ENCODE results near the gene SH3PXD2B.
"Not testable (repeated sequence)": the region's sequence is repeated elsewhere in the genome, so short reads cannot be mapped to it uniquely, and the experiment has no call there.

SH3PXD2B gene

GRCh38 chr5:172417983-172418630 is 36.2 kb downstream of the SH3PXD2B start:
- DNase-seq (ENCODE audit: low read depth): peak; percentile 100

GRCh38 chr5:172417130-172417841 is 37.0 kb downstream of the SH3PXD2B start:
- DNase-seq (ENCODE audit: low read depth): no peak

GRCh38 chr5:172415362-172416275 is 38.7 kb downstream of the SH3PXD2B start:
- no peak for DNase-seq (ENCODE audit: low read depth)

GRCh38 chr5:172414531-172415361 is 39.6 kb downstream of the SH3PXD2B start:
- DNase-seq (ENCODE audit: low read depth): peak; percentile 86

GRCh38 chr5:172413601-172414171 is 40.6 kb downstream of the SH3PXD2B start:
- no peak for DNase-seq (ENCODE audit: low read depth)

- DNase-seq (ENCODE audit: low read depth): peak; percentile 100
Observed at GRCh38 chr5:172412724-172413286, 41.5 kb downstream of the SH3PXD2B start.

DNA sequence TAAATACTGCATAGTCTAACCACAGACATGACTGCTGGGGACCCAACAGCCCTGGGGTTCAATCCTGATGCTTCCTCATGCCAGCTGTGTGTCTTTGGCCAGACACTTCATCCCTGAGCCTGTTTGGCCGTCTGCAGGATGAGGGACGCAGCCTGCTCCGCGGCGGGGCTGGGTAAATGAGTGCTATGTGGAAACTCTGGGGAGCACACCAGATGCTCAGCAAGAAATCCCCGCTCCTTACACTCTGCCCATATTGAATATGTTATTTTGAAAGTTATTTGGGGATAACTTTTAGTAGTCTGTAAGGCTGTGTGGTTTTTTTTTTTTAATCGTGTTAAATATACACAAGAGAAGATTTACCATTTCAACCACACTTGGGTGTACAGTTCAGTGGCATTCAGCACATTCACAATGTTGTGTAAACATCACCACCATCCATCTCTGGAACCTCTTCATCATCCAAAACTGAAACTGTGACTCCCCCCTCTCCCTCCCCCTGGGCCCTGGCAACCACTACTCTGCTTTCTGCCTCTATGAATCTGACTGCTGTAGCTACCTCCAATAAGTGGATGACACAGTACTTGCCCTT is 42.7 kb downstream of the SH3PXD2B start:
- peak; percentile 85 for DNase-seq (ENCODE audit: low read depth)

GRCh38 chr5:172410662-172411483 is 43.5 kb downstream of the SH3PXD2B start:
- DNase-seq (ENCODE audit: low read depth): peak; percentile 81

- DNase-seq (ENCODE audit: low read depth): peak; percentile 68
Observed at GRCh38 chr5:172410160-172410559, 44.2 kb downstream of the SH3PXD2B start.

DNA sequence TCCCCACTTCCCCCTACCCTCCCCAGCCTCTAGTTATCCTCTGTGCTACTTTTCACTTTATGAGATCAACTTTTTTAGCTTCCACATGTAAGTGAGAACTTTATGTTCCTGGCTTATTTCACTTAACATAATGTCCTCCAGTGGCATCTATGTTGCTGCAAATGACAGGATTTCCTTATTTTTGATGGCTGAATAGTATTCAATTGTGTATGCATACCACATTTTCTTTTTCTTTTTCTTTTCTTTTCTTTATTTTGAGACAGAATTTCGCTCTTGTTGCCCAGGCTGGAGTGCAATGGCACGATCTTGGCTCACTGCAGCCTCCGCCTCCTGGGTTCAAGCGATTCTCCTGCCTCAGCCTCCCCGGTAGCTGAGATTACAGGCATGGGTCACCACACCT is 44.8 kb downstream of the SH3PXD2B start:
- DNase-seq (ENCODE audit: low read depth): not testable (repeated sequence)

GRCh38 chr5:172407822-172408221 is 46.5 kb downstream of the SH3PXD2B start:
- no peak for DNase-seq (ENCODE audit: low read depth)

DNA sequence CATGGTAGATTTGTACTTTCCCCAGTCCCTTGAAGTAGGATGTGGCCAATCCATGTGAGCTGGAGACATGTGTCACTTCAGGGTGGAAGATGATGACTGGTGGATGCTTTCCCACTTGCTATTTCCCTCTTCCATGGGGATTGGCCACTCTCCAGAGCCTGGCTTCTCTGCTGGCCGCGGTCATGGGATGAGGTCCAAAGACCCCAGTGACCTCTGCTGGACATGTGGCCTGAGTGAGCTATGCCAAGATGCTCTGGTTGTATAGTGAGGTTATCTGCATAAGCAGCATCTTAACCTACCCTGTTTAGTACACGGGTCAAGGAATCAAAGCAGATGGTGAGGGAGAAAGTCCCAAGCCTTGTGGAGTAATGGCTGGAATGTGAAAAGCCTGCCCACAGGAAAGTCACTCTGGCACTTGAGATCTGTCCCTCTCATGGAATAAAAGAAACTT is 47.1 kb downstream of the SH3PXD2B start:
- peak; percentile 25 for DNase-seq (ENCODE audit: low read depth)

GRCh38 chr5:172405226-172406107 is 48.9 kb downstream of the SH3PXD2B start:
- DNase-seq (ENCODE audit: low read depth): no peak

DNA sequence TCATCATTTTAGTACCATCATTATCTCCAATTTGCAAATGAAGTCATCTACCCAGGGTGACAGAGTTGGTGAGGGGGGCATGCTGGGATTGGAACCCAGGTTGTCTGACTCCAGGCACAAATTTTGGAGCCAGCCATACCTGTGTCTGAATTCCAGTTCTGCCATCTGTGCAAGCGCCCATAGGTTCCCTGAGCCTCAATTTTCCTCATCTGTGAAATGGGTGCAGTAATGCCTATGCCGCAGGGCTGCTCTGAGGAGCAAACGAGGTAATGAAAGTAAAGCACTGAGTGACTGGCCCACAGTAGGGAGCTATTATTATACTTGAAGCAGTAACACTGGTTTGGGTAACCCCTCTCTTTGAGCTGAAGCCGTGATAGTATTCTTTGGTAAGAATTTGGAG is 49.6 kb downstream of the SH3PXD2B start:
- DNase-seq (ENCODE audit: low read depth): no peak

GRCh38 chr5:172403817-172404216 is 50.5 kb downstream of the SH3PXD2B start:
- DNase-seq (ENCODE audit: low read depth): no peak

DNA sequence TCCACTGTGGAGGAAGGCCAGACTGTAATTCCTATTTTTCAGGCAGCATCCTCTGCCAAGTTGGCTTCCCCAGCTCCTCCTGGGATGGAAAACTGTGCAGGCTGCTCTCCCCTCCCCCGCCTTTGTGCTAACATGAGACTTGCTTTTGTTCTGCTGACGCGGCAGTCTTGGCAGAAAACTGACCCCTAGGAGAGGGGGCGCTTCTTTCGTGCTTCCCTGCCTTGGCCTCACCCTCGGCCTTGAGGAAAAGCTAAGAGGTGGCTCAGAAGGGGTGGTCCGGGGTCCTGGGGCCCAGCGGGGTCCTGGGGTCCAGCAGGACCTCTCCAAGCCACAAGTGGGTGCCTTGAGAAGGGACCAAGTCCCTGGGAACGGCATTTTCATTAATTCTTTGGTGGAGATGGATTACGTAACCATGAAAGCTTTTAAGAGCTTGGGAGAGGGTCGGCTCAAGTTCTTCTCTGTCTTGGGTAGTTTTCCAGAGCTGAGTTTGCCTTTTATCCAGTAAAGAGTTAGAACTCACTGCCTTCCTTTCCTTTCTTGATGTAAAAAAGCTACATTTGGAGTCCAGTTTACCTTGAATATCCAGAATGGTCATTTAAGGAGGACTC is 51.0 kb downstream of the SH3PXD2B start:
- peak; percentile 65 for DNase-seq (ENCODE audit: low read depth)

- DNase-seq (ENCODE audit: low read depth): no peak
Observed at GRCh38 chr5:172402531-172403188, 51.7 kb downstream of the SH3PXD2B start.

DNA sequence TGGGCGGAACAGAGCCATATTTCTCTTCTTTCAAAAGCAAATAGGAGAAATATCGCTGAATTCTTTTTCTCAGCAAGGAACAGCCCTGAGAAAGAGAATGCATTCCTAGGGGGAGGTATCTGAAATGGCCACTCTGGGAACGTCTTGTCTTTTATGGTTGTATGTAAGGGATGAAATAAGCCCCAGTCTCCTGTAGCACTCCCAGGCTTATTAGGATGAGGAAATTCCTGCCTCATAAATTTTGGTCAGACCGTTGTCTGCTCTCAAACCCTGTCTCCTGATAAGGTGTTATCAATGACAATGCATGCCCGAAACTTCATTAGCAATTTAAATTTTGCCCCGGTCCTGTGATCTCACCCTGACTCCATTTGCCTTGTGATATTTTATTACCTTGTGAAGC is 52.3 kb downstream of the SH3PXD2B start:
- DNase-seq (ENCODE audit: low read depth): not testable (repeated sequence)
